Measurements from ENCODE around the gene MAN1C1. TPM values are rescaled to one million over a fixed set of nuclear protein-coding genes. Genes with fewer than 3 reads are reported as not detected.

MAN1C1 gene
- polyA plus RNA-seq, 1 of the 3 experiments (the other 2 are of a cell fraction): 0.20 TPM

DNA sequence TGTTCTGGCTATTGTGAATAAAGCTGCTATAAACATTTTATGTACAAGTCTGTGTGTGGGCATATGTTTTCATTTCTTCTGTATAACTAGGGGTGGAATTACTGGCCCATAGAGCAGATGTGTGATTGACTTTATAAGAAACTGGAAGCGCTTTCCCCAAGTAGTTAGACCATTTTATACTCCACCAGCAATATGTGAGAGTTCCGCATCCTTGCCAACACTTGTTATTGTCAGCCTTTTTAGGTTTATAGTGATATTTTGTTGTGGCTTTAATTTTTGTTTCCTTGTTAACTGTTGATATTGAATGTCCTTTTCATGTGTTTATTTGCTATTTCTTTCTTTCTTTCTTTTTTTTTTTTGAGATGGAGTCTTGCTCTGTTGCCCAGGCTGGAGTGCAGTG is 9.4 kb downstream of the MAN1C1 start:
- peaks cover 0 to 11% of the 10 kb centered on the region in 2 experiments; a peak in 1 of 4 replicates for H3K4me1 ChIP-seq (ENCODE audit: control insufficient read depth in 1 of 2, insufficient read depth in 2 of 2, low read depth in 1 of 2, low read length in 1 of 2)
- H3K79me2 ChIP-seq (ENCODE audit: insufficient read depth): no peaks in the 10 kb centered on the region
- H3K4me3 ChIP-seq (ENCODE audit: low read depth in 2 of 2, low read length in 1 of 2): no peak overlapping the region
- no peaks in the 10 kb centered on the region for H3K9me2 ChIP-seq
- H2AFZ ChIP-seq (ENCODE audit: low read depth): no peak overlapping the region
- H3K27me3 ChIP-seq (ENCODE audit: insufficient read depth): 0 out of 2 replicates have a peak, but pooled peaks cover 14% of the 10 kb centered on the region
- DNase-seq: no peak
- ChIA-PET CTCF (interaction anchor here (1.1 kb wide), 2 partner anchors 17 to 112 kb away, joined by 3 read pairs; no protein-coding TSS in a partner anchor), POLR2A (no interaction called here)
- no peaks in the 10 kb centered on the region for H4K20me1 ChIP-seq (ENCODE audit: insufficient read depth)
- H3K9ac ChIP-seq: no peak overlapping the region
- peaks cover 10% of the 10 kb centered on the region for H3F3A ChIP-seq (replicated peaks; ENCODE audit: insufficient read depth)
- no peaks in the 10 kb centered on the region for H3K36me3 ChIP-seq (replicated peaks in 1 of 2; ENCODE audit: control insufficient read depth in 1 of 2, insufficient read depth in 2 of 2, low read length in 1 of 2)
- H3K4me2 ChIP-seq: no peak overlapping the region
- WGBS (ENCODE audit: low lambda C conversion rate): 60% methylated on average over 2 of the region's 2 CpGs
- H3K27ac ChIP-seq (ENCODE audit: low read depth in 2 of 2, low read length in 1 of 2): no peak overlapping the region
- H3K9me3 ChIP-seq: no peaks in the 10 kb centered on the region
- TF ChIP-seq MEF2A (IDR thresholded peaks at IDR 0.05; ENCODE audit: borderline replicate concordance, low read depth): no peak
- no peak for TF ChIP-seq MXI1 (IDR thresholded peaks at IDR 0.05; ENCODE audit: low read depth, low read length)
- TF ChIP-seq CHD2 (IDR thresholded peaks at IDR 0.05; ENCODE audit: low read length, partially characterized antibody): no peak
- TF ChIP-seq, protein P1, sequence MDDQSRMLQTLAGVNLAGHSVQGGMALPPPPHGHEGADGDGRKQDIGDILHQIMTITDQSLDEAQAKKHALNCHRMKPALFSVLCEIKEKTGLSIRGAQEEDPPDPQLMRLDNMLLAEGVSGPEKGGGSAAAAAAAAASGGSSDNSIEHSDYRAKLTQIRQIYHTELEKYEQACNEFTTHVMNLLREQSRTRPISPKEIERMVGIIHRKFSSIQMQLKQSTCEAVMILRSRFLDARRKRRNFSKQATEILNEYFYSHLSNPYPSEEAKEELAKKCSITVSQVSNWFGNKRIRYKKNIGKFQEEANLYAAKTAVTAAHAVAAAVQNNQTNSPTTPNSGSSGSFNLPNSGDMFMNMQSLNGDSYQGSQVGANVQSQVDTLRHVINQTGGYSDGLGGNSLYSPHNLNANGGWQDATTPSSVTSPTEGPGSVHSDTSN (IDR thresholded peaks at IDR 0.05): no peak
- TF ChIP-seq, protein P2, sequence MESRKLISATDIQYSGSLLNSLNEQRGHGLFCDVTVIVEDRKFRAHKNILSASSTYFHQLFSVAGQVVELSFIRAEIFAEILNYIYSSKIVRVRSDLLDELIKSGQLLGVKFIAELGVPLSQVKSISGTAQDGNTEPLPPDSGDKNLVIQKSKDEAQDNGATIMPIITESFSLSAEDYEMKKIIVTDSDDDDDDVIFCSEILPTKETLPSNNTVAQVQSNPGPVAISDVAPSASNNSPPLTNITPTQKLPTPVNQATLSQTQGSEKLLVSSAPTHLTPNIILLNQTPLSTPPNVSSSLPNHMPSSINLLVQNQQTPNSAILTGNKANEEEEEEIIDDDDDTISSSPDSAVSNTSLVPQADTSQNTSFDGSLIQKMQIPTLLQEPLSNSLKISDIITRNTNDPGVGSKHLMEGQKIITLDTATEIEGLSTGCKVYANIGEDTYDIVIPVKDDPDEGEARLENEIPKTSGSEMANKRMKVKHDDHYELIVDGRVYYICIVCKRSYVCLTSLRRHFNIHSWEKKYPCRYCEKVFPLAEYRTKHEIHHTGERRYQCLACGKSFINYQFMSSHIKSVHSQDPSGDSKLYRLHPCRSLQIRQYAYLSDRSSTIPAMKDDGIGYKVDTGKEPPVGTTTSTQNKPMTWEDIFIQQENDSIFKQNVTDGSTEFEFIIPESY (IDR thresholded peaks at IDR 0.05; ENCODE audit: borderline replicate concordance, low read depth): no peak
- TF ChIP-seq, protein P3, sequence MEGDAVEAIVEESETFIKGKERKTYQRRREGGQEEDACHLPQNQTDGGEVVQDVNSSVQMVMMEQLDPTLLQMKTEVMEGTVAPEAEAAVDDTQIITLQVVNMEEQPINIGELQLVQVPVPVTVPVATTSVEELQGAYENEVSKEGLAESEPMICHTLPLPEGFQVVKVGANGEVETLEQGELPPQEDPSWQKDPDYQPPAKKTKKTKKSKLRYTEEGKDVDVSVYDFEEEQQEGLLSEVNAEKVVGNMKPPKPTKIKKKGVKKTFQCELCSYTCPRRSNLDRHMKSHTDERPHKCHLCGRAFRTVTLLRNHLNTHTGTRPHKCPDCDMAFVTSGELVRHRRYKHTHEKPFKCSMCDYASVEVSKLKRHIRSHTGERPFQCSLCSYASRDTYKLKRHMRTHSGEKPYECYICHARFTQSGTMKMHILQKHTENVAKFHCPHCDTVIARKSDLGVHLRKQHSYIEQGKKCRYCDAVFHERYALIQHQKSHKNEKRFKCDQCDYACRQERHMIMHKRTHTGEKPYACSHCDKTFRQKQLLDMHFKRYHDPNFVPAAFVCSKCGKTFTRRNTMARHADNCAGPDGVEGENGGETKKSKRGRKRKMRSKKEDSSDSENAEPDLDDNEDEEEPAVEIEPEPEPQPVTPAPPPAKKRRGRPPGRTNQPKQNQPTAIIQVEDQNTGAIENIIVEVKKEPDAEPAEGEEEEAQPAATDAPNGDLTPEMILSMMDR (IDR thresholded peaks at IDR 0.05): no peak
- TF ChIP-seq, protein P4, sequence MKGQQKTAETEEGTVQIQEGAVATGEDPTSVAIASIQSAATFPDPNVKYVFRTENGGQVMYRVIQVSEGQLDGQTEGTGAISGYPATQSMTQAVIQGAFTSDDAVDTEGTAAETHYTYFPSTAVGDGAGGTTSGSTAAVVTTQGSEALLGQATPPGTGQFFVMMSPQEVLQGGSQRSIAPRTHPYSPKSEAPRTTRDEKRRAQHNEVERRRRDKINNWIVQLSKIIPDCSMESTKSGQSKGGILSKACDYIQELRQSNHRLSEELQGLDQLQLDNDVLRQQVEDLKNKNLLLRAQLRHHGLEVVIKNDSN (IDR thresholded peaks at IDR 0.05; ENCODE audit: borderline replicate concordance, low read depth): no peak
- TF ChIP-seq POLR2AphosphoS5 (IDR thresholded peaks at IDR 0.05; ENCODE audit: low read depth, low read length): no peak
- TF ChIP-seq NFIC (IDR thresholded peaks at IDR 0.05; ENCODE audit: borderline replicate concordance): no peak
- TF ChIP-seq SIN3A (IDR thresholded peaks at IDR 0.05; ENCODE audit: borderline replicate concordance, low read depth, low read length): no peak
- TF ChIP-seq NRF1 (IDR thresholded peaks at IDR 0.05; ENCODE audit: low read depth, low read length): no peak
- TF ChIP-seq, protein P5, sequence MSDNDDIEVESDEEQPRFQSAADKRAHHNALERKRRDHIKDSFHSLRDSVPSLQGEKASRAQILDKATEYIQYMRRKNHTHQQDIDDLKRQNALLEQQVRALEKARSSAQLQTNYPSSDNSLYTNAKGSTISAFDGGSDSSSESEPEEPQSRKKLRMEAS (IDR thresholded peaks at IDR 0.05; ENCODE audit: low read depth): no peak
- TF ChIP-seq SMC3 (IDR thresholded peaks at IDR 0.05; ENCODE audit: low read depth, low read length): no peak
- no peak for TF ChIP-seq EZH2phosphoT487 (IDR thresholded peaks at IDR 0.05; ENCODE audit: borderline replicate concordance, low read depth)
- no peak for TF ChIP-seq RCOR1 (IDR thresholded peaks at IDR 0.05; ENCODE audit: low read length)
- TF ChIP-seq TEAD4 (IDR thresholded peaks at IDR 0.05; ENCODE audit: borderline replicate concordance, insufficient read depth): no peak
- no peak for TF ChIP-seq GATA2 (CRISPR knock-in tag; IDR thresholded peaks at IDR 0.05)
- TF ChIP-seq, protein P6, sequence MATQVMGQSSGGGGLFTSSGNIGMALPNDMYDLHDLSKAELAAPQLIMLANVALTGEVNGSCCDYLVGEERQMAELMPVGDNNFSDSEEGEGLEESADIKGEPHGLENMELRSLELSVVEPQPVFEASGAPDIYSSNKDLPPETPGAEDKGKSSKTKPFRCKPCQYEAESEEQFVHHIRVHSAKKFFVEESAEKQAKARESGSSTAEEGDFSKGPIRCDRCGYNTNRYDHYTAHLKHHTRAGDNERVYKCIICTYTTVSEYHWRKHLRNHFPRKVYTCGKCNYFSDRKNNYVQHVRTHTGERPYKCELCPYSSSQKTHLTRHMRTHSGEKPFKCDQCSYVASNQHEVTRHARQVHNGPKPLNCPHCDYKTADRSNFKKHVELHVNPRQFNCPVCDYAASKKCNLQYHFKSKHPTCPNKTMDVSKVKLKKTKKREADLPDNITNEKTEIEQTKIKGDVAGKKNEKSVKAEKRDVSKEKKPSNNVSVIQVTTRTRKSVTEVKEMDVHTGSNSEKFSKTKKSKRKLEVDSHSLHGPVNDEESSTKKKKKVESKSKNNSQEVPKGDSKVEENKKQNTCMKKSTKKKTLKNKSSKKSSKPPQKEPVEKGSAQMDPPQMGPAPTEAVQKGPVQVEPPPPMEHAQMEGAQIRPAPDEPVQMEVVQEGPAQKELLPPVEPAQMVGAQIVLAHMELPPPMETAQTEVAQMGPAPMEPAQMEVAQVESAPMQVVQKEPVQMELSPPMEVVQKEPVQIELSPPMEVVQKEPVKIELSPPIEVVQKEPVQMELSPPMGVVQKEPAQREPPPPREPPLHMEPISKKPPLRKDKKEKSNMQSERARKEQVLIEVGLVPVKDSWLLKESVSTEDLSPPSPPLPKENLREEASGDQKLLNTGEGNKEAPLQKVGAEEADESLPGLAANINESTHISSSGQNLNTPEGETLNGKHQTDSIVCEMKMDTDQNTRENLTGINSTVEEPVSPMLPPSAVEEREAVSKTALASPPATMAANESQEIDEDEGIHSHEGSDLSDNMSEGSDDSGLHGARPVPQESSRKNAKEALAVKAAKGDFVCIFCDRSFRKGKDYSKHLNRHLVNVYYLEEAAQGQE (IDR thresholded peaks at IDR 0.05; ENCODE audit: low read depth, low read length): no peak
- no peak for TF ChIP-seq FOXM1 (IDR thresholded peaks at IDR 0.05; ENCODE audit: low read depth)
- TF ChIP-seq JUND (IDR thresholded peaks at IDR 0.05): no peak
